ENCODE measurements around the gene GARIN5A.
A peak's percentile ranks its signal among the peaks of the same experiment; 100 is the strongest.

The GARIN5A gene

GRCh38 chr19:50476224-50476906 is at the start of gene GARIN5A, which contains the start of gene EMC10:
TSS of gene GARIN5A (minus strand) at chr19:50476848. CDS start at chr19:50476388, 460 bp downstream.
TSS of gene EMC10 (plus strand) at chr19:50476507. CDS start at chr19:50476545, 38 bp downstream.
- peak within 1 kb of the TSS; percentile 56 to 73 for H3K27ac ChIP-seq
- peak; percentile 92 for DNase-seq (ENCODE audit: low spot score)
- no peak for TF ChIP-seq CTCF (IDR thresholded peaks at IDR 0.05)
- H3K4me3 ChIP-seq = peak within 1 kb of the TSS; percentile 81

- no peak overlapping the region for H3K27ac ChIP-seq
- TF ChIP-seq CTCF (IDR thresholded peaks at IDR 0.05) = no peak
- DNase-seq (ENCODE audit: low spot score) = no peak
- H3K4me3 ChIP-seq = no peak overlapping the region
Observed at GRCh38 chr19:50522881-50523280, 46.2 kb upstream of the GARIN5A start.

- TF ChIP-seq CTCF (IDR thresholded peaks at IDR 0.05) = no peak
- DNase-seq (ENCODE audit: low spot score) = no peak
Observed at GRCh38 chr19:50520822-50521465, 44.3 kb upstream of the GARIN5A start.

GRCh38 chr19:50519006-50519575 is 42.4 kb upstream of the GARIN5A start:
- Histone ChIP-seq H3K4me3 (no peak overlapping the region), H3K27ac (no peak overlapping the region)
- TF ChIP-seq CTCF (IDR thresholded peaks at IDR 0.05) = no peak
- DNase-seq (ENCODE audit: low spot score) = no peak

More at GRCh38 chr19:50520822-50521465, 44.3 kb upstream of the GARIN5A start:
- Histone ChIP-seq H3K4me3 (no peak overlapping the region), H3K27ac (no peak overlapping the region)

- Histone ChIP-seq H3K4me3 (no peak overlapping the region), H3K27ac (no peak overlapping the region)
- no peak for TF ChIP-seq CTCF (IDR thresholded peaks at IDR 0.05)
- no peak for DNase-seq (ENCODE audit: low spot score)
Observed at GRCh38 chr19:50518091-50519005, 41.7 kb upstream of the GARIN5A start.

GRCh38 chr19:50517704-50518075 is 41.0 kb upstream of the GARIN5A start:
- H3K4me3 ChIP-seq = no peak overlapping the region
- no peak overlapping the region for H3K27ac ChIP-seq
- TF ChIP-seq CTCF (IDR thresholded peaks at IDR 0.05) = no peak
- no peak for DNase-seq (ENCODE audit: low spot score)

Measured in coronary artery (tissue), 2 donors.